Choroid plexus epithelial cell (primary cell): ENCODE results near the gene KLHL41.

Experiments used
- DNase-seq: peaks from one replicate; pipeline ENCODE4 v3.0.0-alpha.2; 2010; ENCODE audit warnings: low read depth
- H3K4me3 ChIP-seq: 2 replicates; pipeline ENCODE4 v1.5.1; 2011; ENCODE audit warnings: low read depth, mild to moderate bottlenecking, control low read depth, low read length, moderate library complexity
- TF ChIP-seq, protein P1 (sequence below): conservative IDR thresholded peaks from 2 replicates; pipeline ENCODE4 v1.5.1; 2011; ENCODE audit warnings: low read depth, mild to moderate bottlenecking, control low read depth, inconsistent platforms, low read length, moderate library complexity

The KLHL41 gene

DNA sequence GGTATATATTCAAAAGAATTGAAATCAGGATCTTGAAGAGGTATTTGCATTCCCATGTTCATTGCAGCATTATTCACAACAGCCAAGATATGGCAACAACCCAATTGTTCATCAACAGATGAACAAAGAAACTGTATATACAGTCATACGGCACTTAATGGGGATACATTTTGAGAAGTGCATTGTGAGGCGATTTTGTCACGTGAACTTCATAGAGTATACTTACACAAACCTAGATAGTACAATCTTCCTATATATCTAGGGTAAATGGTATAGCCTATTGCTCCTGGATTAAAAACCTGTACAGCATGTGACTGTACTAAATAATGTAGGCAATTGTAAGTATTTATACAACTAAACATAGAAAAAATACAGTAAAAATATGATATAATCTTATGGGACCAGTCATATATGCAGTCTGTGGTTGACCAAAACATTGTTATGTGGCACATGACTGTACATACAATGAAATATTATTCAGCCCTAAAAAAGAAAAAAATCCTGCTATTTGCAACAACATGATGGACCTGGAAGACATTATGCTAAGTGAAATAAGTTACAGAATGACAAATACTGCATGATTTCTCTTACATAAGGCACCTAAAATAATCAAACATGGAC, 39.4 kb upstream of the KLHL41 start:
- TF ChIP-seq, protein P1, sequence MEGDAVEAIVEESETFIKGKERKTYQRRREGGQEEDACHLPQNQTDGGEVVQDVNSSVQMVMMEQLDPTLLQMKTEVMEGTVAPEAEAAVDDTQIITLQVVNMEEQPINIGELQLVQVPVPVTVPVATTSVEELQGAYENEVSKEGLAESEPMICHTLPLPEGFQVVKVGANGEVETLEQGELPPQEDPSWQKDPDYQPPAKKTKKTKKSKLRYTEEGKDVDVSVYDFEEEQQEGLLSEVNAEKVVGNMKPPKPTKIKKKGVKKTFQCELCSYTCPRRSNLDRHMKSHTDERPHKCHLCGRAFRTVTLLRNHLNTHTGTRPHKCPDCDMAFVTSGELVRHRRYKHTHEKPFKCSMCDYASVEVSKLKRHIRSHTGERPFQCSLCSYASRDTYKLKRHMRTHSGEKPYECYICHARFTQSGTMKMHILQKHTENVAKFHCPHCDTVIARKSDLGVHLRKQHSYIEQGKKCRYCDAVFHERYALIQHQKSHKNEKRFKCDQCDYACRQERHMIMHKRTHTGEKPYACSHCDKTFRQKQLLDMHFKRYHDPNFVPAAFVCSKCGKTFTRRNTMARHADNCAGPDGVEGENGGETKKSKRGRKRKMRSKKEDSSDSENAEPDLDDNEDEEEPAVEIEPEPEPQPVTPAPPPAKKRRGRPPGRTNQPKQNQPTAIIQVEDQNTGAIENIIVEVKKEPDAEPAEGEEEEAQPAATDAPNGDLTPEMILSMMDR, result no peak
- no peak for DNase-seq

DNA sequence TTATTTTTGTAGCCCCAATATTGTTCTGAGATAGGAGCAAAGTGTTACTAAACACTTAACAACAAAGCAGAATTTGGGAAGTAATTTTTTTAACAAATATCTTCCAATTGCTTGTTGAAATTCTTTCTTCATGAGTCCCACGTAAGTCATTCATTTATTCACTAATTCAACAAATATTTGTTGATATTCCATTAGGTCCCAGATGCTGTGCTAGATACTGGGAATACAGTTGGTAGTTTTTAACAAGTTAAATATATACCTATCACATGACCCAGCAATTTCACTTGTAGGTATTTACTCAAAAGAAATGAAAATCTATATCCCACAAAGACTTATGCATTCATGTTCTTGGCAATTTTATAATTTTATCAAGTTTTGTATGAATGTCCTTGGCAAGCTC, 37.3 kb upstream of the KLHL41 start:
- TF ChIP-seq, protein P1, result no peak
- no peak for DNase-seq

More for the DNA sequence above, 39.4 kb upstream of the KLHL41 start:
- H3K4me3 ChIP-seq, result no peak overlapping the region

DNA sequence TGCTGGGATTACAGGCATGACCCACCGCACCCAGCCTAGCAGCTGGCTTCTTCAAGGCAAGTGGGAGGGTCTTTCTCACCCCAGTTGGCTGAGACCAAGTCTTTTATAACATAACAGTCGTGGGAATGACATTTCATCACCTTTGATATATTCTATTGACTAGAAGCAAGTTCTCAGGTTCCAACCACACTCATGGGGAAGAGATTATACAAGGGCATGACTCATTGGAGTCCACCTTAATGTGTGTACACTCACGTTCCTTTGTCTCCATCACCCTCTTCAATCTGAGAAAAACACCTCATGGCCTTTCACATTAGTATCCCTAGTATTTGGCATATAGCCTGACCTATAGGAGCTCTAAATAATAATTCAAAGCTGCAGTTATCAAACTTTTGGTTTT, 33.0 kb upstream of the KLHL41 start:
- TF ChIP-seq, protein P1, result no peak
- DNase-seq, result peak; percentile 42
- no peak overlapping the region for H3K4me3 ChIP-seq

More for the DNA sequence above, 37.3 kb upstream of the KLHL41 start:
- no peak overlapping the region for H3K4me3 ChIP-seq

DNA sequence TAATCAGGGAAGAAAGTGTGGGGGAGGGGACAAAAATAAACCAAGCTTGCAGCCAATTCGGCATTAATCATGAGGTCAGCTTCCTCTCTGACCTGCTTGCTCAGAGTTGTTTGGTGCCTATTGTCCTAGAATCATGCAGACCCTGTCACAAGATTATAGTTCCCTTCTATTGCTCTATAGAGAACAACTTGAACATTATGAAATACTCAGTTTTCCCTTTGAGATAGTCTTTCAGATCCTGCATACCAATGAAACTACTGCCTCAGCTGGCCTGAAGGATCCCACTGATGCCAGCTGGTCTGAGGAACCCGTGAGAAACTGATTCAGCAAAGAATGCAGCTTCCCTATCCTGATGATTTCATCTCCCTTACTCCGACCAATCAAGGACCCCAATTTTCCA, 31.2 kb upstream of the KLHL41 start:
- peak; percentile 56 for DNase-seq
- H3K4me3 ChIP-seq, result no peak overlapping the region
- TF ChIP-seq, protein P1, result no peak

DNA sequence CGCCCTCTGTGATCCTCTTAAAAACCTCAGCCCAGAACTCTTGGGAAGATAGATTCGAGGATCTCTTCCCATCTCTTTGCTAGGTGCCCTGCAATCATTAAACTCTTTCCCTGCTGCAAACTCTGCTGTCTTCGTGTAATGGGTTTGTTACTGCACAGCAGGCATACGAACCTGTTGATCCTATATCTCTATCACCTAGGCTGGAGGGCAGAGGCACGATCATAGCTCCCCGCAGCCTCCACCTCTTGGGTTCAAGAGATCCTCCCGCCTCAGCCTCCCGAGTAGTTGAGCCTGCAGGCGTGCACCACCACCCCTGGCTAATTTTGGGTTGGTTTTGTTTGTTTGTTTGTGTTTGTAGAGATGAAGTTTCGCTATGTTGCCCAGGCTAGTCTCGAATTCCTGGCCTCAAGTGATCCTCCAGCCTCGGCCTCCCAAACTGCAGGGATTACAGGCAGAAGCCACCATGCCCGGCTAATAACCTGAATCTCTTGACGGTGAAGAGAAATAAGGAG, 30.7 kb upstream of the KLHL41 start:
- peak overlapping the region; percentile 88 for H3K4me3 ChIP-seq
- TF ChIP-seq, protein P1, result no peak
- no peak for DNase-seq

DNA sequence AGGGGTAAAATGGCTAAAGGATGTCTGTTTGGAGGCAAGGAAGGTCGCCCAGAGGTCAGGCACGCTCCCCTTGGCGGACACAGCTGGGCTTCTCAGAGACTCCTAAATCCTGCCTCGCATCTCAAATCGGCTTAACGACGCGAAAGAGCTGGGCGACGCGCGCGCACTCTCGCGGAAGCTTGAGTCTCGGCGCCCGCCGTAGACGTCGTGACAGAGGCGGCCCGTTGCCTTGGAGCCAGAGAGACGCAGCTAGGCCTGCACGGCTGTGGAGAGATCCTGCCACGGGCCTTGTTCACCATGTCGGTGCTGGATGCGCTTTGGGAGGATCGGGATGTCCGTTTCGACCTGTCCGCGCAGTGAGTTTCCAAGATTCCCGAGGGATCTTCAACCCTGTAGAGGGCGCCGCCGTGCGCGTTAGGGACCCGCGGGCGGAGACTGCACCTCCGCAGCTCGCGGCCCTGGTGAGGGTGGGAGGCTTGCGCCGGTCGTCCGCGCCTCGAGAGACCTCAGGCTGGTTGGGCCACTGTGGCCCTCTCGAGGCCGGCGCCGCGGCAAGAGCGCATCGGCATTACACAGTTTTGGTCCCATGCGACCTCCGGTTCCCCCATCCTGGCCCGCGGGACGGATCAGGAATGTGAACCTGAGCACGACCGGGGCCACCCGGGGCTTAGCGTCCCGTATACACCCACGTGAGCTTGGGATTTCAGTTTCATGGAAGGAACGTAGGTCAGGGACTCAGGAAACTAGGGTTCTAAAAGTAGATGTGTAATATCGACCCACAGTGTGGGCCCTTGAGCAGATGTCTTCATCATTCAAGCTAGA, 30.0 kb upstream of the KLHL41 start, which contains the start of gene BBS5:
Gene BBS5 (plus strand): TSS at position 238 of the 822 bp plus-strand sequence. CDS start 60 bp downstream, at position 298.
- DNase-seq, result peak; percentile 91
- peak within 1 kb of the TSS; percentile 88 for H3K4me3 ChIP-seq
- TF ChIP-seq, protein P1, result peak; percentile 63

DNA sequence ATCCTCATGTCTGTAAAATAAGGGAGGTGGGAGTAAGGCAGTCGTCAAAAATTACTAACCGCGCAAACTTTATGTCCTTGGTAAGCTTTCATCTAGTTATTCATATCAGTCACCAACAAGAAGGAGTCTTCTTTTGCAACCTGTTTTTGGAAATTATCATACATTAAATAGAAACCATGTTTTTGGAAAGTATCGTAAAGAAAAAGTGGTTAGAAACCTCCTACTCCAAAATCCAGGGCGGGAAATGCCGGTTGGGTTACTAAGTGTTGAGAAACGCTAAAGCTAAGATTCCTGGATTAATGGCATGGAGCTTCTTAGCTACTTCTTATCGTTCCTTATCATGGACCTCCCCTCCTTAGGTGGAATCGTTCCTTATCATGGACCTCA, 29.4 kb upstream of the KLHL41 start:
- peak; percentile 19 for DNase-seq
- H3K4me3 ChIP-seq, result peak overlapping the region; percentile 88
- TF ChIP-seq, protein P1, result no peak
